HEK293 (cell line): ENCODE measurements around the gene TRMT61A.

ENCODE experiments used
- GFI1B ChIP-seq: fragments of 450-650 bp; formaldehyde crosslinking; IDR thresholded peaks from 2 replicates; pipeline ENCODE4 v1.5.1; 2016; ENCODE audit warnings: missing biosample characterization, missing genetic modification characterization
- GLI4 ChIP-seq: fragments of 450-650 bp; formaldehyde crosslinking; IDR thresholded peaks from 2 replicates; pipeline ENCODE4 v1.5.1; 2016; ENCODE audit warnings: missing biosample characterization, missing genetic modification characterization
- HOXC10 ChIP-seq: sonication (generic); formaldehyde crosslinking; IDR thresholded peaks from 2 replicates; pipeline ENCODE4 v1.8.1; 2023; ENCODE audit warnings: mild to moderate bottlenecking, missing genetic modification reagents
- HOXD13 ChIP-seq: sonication (generic); formaldehyde crosslinking; IDR thresholded peaks from 2 replicates; pipeline ENCODE4 v1.8.0; 2022; ENCODE audit warnings: missing genetic modification reagents, borderline replicate concordance
- MEIS1 ChIP-seq: sonication (generic); formaldehyde crosslinking; IDR thresholded peaks from 2 replicates; pipeline ENCODE4 v1.8.1; 2022; ENCODE audit warnings: missing genetic modification reagents, mild to moderate bottlenecking, borderline replicate concordance
- OSR2 ChIP-seq: fragments of 450-650 bp; formaldehyde crosslinking; IDR thresholded peaks from 2 replicates; pipeline ENCODE4 v1.5.1; 2016; ENCODE audit warnings: missing biosample characterization, missing genetic modification characterization
- PRDM1 ChIP-seq: fragments of 450-650 bp; formaldehyde crosslinking; IDR thresholded peaks from 2 replicates; pipeline ENCODE4; 2016; ENCODE audit warnings: missing biosample characterization, missing genetic modification characterization
- SALL2 ChIP-seq: fragments of 450-650 bp; formaldehyde crosslinking; IDR thresholded peaks from 2 replicates; pipeline ENCODE4 v1.5.0; 2017; ENCODE audit warnings: missing biosample characterization, mild to moderate bottlenecking, missing genetic modification characterization, borderline replicate concordance
- TRIM28 ChIP-seq: IDR thresholded peaks from 2 replicates; pipeline ENCODE4 v1.6.1; 2011; ENCODE audit warnings: low read length, control low read depth, borderline replicate concordance
- ZBTB10 ChIP-seq: fragments of 450-650 bp; formaldehyde crosslinking; IDR thresholded peaks from 2 replicates; pipeline ENCODE4 v1.5.1; 2016; ENCODE audit warnings: missing biosample characterization, missing genetic modification characterization
- ZBTB20 ChIP-seq: fragments of 450-650 bp; formaldehyde crosslinking; IDR thresholded peaks from 2 replicates; pipeline ENCODE4 v1.5.1; 2016; ENCODE audit warnings: missing biosample characterization, missing genetic modification characterization
- ZBTB21 ChIP-seq: fragments of 450-650 bp; formaldehyde crosslinking; IDR thresholded peaks from 2 replicates; pipeline ENCODE4 v1.5.1; 2017; ENCODE audit warnings: missing biosample characterization, missing genetic modification characterization
- ZEB2 ChIP-seq: fragments of 450-650 bp; formaldehyde crosslinking; IDR thresholded peaks from 2 replicates; pipeline ENCODE4 v1.5.1; 2016; ENCODE audit warnings: missing biosample characterization, missing genetic modification characterization
- ZFHX2 ChIP-seq: fragments of 450-650 bp; formaldehyde crosslinking; conservative IDR thresholded peaks from 2 replicates; pipeline ENCODE4 v1.5.1; 2016; ENCODE audit warnings: missing biosample characterization, missing genetic modification characterization
- ZNF148 ChIP-seq: fragments of 450-650 bp; formaldehyde crosslinking; IDR thresholded peaks from 2 replicates; pipeline ENCODE4 v1.5.0; 2017; ENCODE audit warnings: missing biosample characterization, missing genetic modification characterization, borderline replicate concordance
- ZNF155 ChIP-seq: fragments of 450-650 bp; formaldehyde crosslinking; IDR thresholded peaks from 2 replicates; pipeline ENCODE4 v1.5.1; 2016; ENCODE audit warnings: missing biosample characterization, missing genetic modification characterization
- ZNF23 ChIP-seq: fragments of 450-650 bp; formaldehyde crosslinking; IDR thresholded peaks from 2 replicates; pipeline ENCODE4 v1.5.1; 2016; ENCODE audit warnings: missing biosample characterization, missing genetic modification characterization, borderline replicate concordance
- ZNF280C ChIP-seq: fragments of 450-650 bp; formaldehyde crosslinking; IDR thresholded peaks from 2 replicates; pipeline ENCODE4 v1.5.1; 2016; ENCODE audit warnings: missing biosample characterization, missing genetic modification characterization
- ZNF292 ChIP-seq: fragments of 450-650 bp; formaldehyde crosslinking; IDR thresholded peaks from 2 replicates; pipeline ENCODE4 v1.5.1; 2016; ENCODE audit warnings: low read depth, missing biosample characterization, missing genetic modification characterization, borderline replicate concordance
- ZNF302 ChIP-seq: fragments of 450-650 bp; formaldehyde crosslinking; IDR thresholded peaks from 2 replicates; pipeline ENCODE4 v1.5.1; 2016; ENCODE audit warnings: missing biosample characterization, missing genetic modification characterization, low read depth
- ZNF37A ChIP-seq: fragments of 450-650 bp; IDR thresholded peaks from 2 replicates; pipeline ENCODE4 v1.5.1; 2018; ENCODE audit warnings: missing biosample characterization, missing genetic modification characterization
- ZNF394 ChIP-seq: fragments of 450-650 bp; formaldehyde crosslinking; IDR thresholded peaks from 2 replicates; pipeline ENCODE4 v1.5.1; 2016; ENCODE audit warnings: missing biosample characterization, missing genetic modification characterization, mild to moderate bottlenecking, moderate library complexity, borderline replicate concordance
- ZNF423 ChIP-seq: fragments of 450-650 bp; formaldehyde crosslinking; IDR thresholded peaks from 2 replicates; pipeline ENCODE4 v1.5.1; 2016; ENCODE audit warnings: missing biosample characterization, missing genetic modification characterization
- ZNF449 ChIP-seq: fragments of 450-650 bp; formaldehyde crosslinking; IDR thresholded peaks from 2 replicates; pipeline ENCODE4 v1.5.1; 2017; ENCODE audit warnings: missing biosample characterization, mild to moderate bottlenecking, missing genetic modification characterization, moderate library complexity
- ZNF521 ChIP-seq: fragments of 450-650 bp; formaldehyde crosslinking; IDR thresholded peaks from 2 replicates; pipeline ENCODE4 v1.5.1; 2017; ENCODE audit warnings: missing biosample characterization, mild to moderate bottlenecking, missing genetic modification characterization
- ZNF548 ChIP-seq: fragments of 450-650 bp; formaldehyde crosslinking; IDR thresholded peaks from 2 replicates; pipeline ENCODE4 v1.5.1; 2016; ENCODE audit warnings: missing biosample characterization, missing genetic modification characterization
- ZNF558 ChIP-seq: fragments of 450-650 bp; formaldehyde crosslinking; IDR thresholded peaks from 2 replicates; pipeline ENCODE4 v1.5.1; 2016; ENCODE audit warnings: missing biosample characterization, missing genetic modification characterization
- ZNF585B ChIP-seq: fragments of 450-650 bp; formaldehyde crosslinking; IDR thresholded peaks from 2 replicates; pipeline ENCODE4 v1.5.1; 2016; ENCODE audit warnings: missing biosample characterization, missing genetic modification characterization
- ZNF629 ChIP-seq: fragments of 450-650 bp; formaldehyde crosslinking; IDR thresholded peaks from 2 replicates; pipeline ENCODE4 v1.5.1; 2017; ENCODE audit warnings: missing biosample characterization, missing genetic modification characterization
- ZNF658 ChIP-seq: fragments of 450-650 bp; formaldehyde crosslinking; IDR thresholded peaks from 2 replicates; pipeline ENCODE4; 2016; ENCODE audit warnings: missing biosample characterization, missing genetic modification characterization
- ZNF660 ChIP-seq: fragments of 450-650 bp; IDR thresholded peaks from 2 replicates; pipeline ENCODE4 v1.5.1; 2018; ENCODE audit warnings: missing biosample characterization, mild to moderate bottlenecking, missing genetic modification characterization
- ZSCAN23 ChIP-seq: fragments of 450-650 bp; formaldehyde crosslinking; IDR thresholded peaks from 2 replicates; pipeline ENCODE4 v1.5.1; 2016; ENCODE audit warnings: missing biosample characterization, missing genetic modification characterization
- ZSCAN30 ChIP-seq: fragments of 450-650 bp; IDR thresholded peaks from 2 replicates; pipeline ENCODE4 v1.5.1; 2018; ENCODE audit warnings: missing biosample characterization, mild to moderate bottlenecking, missing genetic modification characterization, moderate library complexity

TRMT61A gene

GRCh38 chr14:103519043-103519836 is 9.8 kb upstream of the TRMT61A start (continued):
- TF ChIP-seq ZNF292 (tag by site-specific recombination): no peak
- no peak for TF ChIP-seq ZNF302 (tag by site-specific recombination)
- no peak for TF ChIP-seq ZNF155 (tag by site-specific recombination)
- peak; percentile 83 for TF ChIP-seq ZNF629 (tag by site-specific recombination)
- no peak for TF ChIP-seq ZNF660
- TF ChIP-seq TRIM28: peak; percentile 64; the same call in 1 of the 2 replicates
- TF ChIP-seq ZFHX2 (tag by site-specific recombination): peak; percentile 94
- TF ChIP-seq ZNF548 (tag by site-specific recombination): no peak
- TF ChIP-seq ZEB2: no peak; the same call in none of the 2 replicates
- TF ChIP-seq SALL2 (tag by site-specific recombination): no peak
- no peak for TF ChIP-seq ZNF658 (tag by site-specific recombination)
- TF ChIP-seq ZSCAN30 (tag by site-specific recombination): peak; percentile 64
- no peak for TF ChIP-seq ZNF23 (tag by site-specific recombination)
- no peak for TF ChIP-seq ZNF585B (tag by site-specific recombination)
- no peak for TF ChIP-seq GFI1B (tag by site-specific recombination)
- TF ChIP-seq OSR2 (tag by site-specific recombination): peak; percentile 55; the same call in 1 of the 2 replicates
- no peak for TF ChIP-seq ZNF521
- 0 out of 2 replicates have a peak, but pooled peaks have one; percentile 18 for TF ChIP-seq ZSCAN23 (tag by site-specific recombination)
- TF ChIP-seq ZBTB10 (tag by site-specific recombination): no peak; the same call in 1 of the 2 replicates
- no peak for TF ChIP-seq PRDM1 (tag by site-specific recombination)
- TF ChIP-seq HOXC10 (CRISPR knock-in tag): no peak
- no peak for TF ChIP-seq ZNF423
- no peak for TF ChIP-seq ZNF394
- no peak for TF ChIP-seq HOXD13
- TF ChIP-seq ZNF280C (tag by site-specific recombination): no peak
- TF ChIP-seq ZNF148: no peak
- TF ChIP-seq ZBTB21: peak; percentile 30; the same call in 1 of the 2 replicates
- TF ChIP-seq ZNF449 (tag by site-specific recombination): no peak
- TF ChIP-seq ZBTB20 (tag by site-specific recombination): peak; percentile 73; the same call in 1 of the 2 replicates
- no peak for TF ChIP-seq MEIS1 (CRISPR knock-in tag)
- TF ChIP-seq ZNF37A: no peak
- TF ChIP-seq ZNF558 (tag by site-specific recombination): no peak
- TF ChIP-seq GLI4 (tag by site-specific recombination): 0 out of 2 replicates have a peak, but pooled peaks have one; percentile 16
